Astrocyte (in vitro differentiated cells and primary cell): ENCODE measurements around the gene COX20. TPM values are rescaled to one million over a fixed set of nuclear protein-coding genes. Genes with fewer than 3 reads are reported as not detected.

Experiments used
- DNase-seq: peaks from one replicate; pipeline ENCODE4 v3.0.0-alpha.2; 2010; ENCODE audit warnings: low read depth
- FAIRE-seq: peaks from 2 replicates; lab custom pipeline; 2011; peaks lifted over from hg19 to GRCh38; lab: Jason Lieb, UNC
- H2AFZ ChIP-seq: 2 replicates; pipeline ENCODE4 v1.6.0; 2012; ENCODE audit warnings: low read depth, low read length, inconsistent platforms
- H3K27ac ChIP-seq: 2 replicates; pipeline ENCODE4 v1.5.1; 2011; ENCODE audit warnings: low read depth, low read length, inconsistent platforms
- H3K27me3 ChIP-seq: 2 replicates; pipeline ENCODE4 v1.6.0; 2011; ENCODE audit warnings: low read length, inconsistent platforms; ENCODE audit not compliant: insufficient read depth
- H3K36me3 ChIP-seq: 2 replicates; pipeline ENCODE4 v1.5.1; 2011; ENCODE audit warnings: low read length, inconsistent platforms; ENCODE audit not compliant: insufficient read depth
- H3K4me1 ChIP-seq: 2 replicates; pipeline ENCODE4 v1.5.1; 2011; ENCODE audit warnings: low read length, inconsistent platforms; ENCODE audit not compliant: insufficient read depth
- H3K4me2 ChIP-seq: 2 replicates; pipeline ENCODE4 v1.6.0; 2012; ENCODE audit warnings: low read length, inconsistent platforms
- H3K4me3 ChIP-seq: 2 replicates; pipeline ENCODE4 v1.5.1; 2011; ENCODE audit warnings: low read depth, mild to moderate bottlenecking, low read length, inconsistent platforms; ENCODE audit not compliant: insufficient read depth
- H3K79me2 ChIP-seq: 2 replicates; pipeline ENCODE4 v1.6.0; 2012; ENCODE audit warnings: mild to moderate bottlenecking, low read length, inconsistent platforms; ENCODE audit not compliant: insufficient read depth
- H3K9ac ChIP-seq: 2 replicates; pipeline ENCODE4 v1.6.0; 2012; ENCODE audit warnings: mild to moderate bottlenecking, low read length, inconsistent platforms
- H3K9me3 ChIP-seq: 2 replicates; pipeline ENCODE4 v1.5.1; 2012; ENCODE audit warnings: low read depth, mild to moderate bottlenecking, low read length, inconsistent platforms; ENCODE audit not compliant: insufficient read depth
- H4K20me1 ChIP-seq: 2 replicates; pipeline ENCODE4 v1.6.0; 2012; ENCODE audit warnings: low read length, inconsistent platforms; ENCODE audit not compliant: insufficient read depth
- H3K27ac Mint-ChIP-seq: one replicate; pipeline ENCODE4 v1.8.0; 2021; ENCODE audit warnings: mild to moderate bottlenecking, mixed read lengths; ENCODE audit not compliant: unreplicated experiment
- H3K27me3 Mint-ChIP-seq: one replicate; pipeline ENCODE4 v1.8.0; 2021; ENCODE audit warnings: low read depth, mixed read lengths; ENCODE audit not compliant: unreplicated experiment
- H3K36me3 Mint-ChIP-seq: one replicate; pipeline ENCODE4 v1.8.0; 2021; ENCODE audit warnings: low read depth, mixed read lengths; ENCODE audit not compliant: unreplicated experiment
- H3K4me1 Mint-ChIP-seq: one replicate; pipeline ENCODE4 v1.8.0; 2021; ENCODE audit warnings: low read depth, mixed read lengths; ENCODE audit not compliant: unreplicated experiment
- H3K4me3 Mint-ChIP-seq: one replicate; pipeline ENCODE4 v1.8.0; 2021; ENCODE audit warnings: mild to moderate bottlenecking, moderate library complexity, mixed read lengths; ENCODE audit not compliant: unreplicated experiment
- H3K9me3 Mint-ChIP-seq: one replicate; pipeline ENCODE4 v1.8.0; 2021; ENCODE audit warnings: mild to moderate bottlenecking, mixed read lengths; ENCODE audit not compliant: unreplicated experiment
- EZH2 ChIP-seq: IDR thresholded peaks from 2 replicates; pipeline ENCODE4 v1.6.1; 2012; ENCODE audit warnings: mild to moderate bottlenecking, low read length, inconsistent platforms; ENCODE audit not compliant: insufficient read depth
- total RNA-seq: library from RNA; stranded (reverse); gene quantifications from 2 replicates; pipeline ENCODE4 v1.2.1, GENCODE V29; 2021
- TF ChIP-seq, protein P1 (sequence below): IDR thresholded peaks from 2 replicates; pipeline ENCODE4 v1.5.1; 2011; ENCODE audit warnings: low read depth, mild to moderate bottlenecking, inconsistent platforms, low read length, moderate library complexity; ENCODE audit not compliant: insufficient read depth

The COX20 gene
- total RNA-seq, 1 donor from 2014 or later, result 51.0 TPM

GRCh38 chr1:244844155-244845121, 9.0 kb downstream of the COX20 start:
- Mint-ChIP-seq H3K4me3 (no peak overlapping the region), H3K36me3 (peaks cover 15% of the 10 kb centered on the region), H3K27me3 (no peaks in the 10 kb centered on the region), H3K4me1 (peaks cover 9% of the 10 kb centered on the region), H3K27ac (no peak overlapping the region), H3K9me3 (no peaks in the 10 kb centered on the region)
- H3K27me3 ChIP-seq, result no peaks in the 10 kb centered on the region
- peaks cover 26% of the 10 kb centered on the region for H4K20me1 ChIP-seq
- H3K4me1 ChIP-seq, result no peaks in the 10 kb centered on the region
- H3K36me3 ChIP-seq, result peaks cover 67% of the 10 kb centered on the region
- no peak overlapping the region for H3K9ac ChIP-seq
- DNase-seq (no peak), FAIRE-seq (no peak)
- no peaks in the 10 kb centered on the region for H3K9me3 ChIP-seq
- H3K4me2 ChIP-seq, result no peak overlapping the region
- H3K4me3 ChIP-seq, result no peak overlapping the region
- no peak overlapping the region for H2AFZ ChIP-seq
- peaks cover 63% of the 10 kb centered on the region for H3K79me2 ChIP-seq
- no peak overlapping the region for H3K27ac ChIP-seq
- no peak for TF ChIP-seq EZH2
- TF ChIP-seq, protein P1, sequence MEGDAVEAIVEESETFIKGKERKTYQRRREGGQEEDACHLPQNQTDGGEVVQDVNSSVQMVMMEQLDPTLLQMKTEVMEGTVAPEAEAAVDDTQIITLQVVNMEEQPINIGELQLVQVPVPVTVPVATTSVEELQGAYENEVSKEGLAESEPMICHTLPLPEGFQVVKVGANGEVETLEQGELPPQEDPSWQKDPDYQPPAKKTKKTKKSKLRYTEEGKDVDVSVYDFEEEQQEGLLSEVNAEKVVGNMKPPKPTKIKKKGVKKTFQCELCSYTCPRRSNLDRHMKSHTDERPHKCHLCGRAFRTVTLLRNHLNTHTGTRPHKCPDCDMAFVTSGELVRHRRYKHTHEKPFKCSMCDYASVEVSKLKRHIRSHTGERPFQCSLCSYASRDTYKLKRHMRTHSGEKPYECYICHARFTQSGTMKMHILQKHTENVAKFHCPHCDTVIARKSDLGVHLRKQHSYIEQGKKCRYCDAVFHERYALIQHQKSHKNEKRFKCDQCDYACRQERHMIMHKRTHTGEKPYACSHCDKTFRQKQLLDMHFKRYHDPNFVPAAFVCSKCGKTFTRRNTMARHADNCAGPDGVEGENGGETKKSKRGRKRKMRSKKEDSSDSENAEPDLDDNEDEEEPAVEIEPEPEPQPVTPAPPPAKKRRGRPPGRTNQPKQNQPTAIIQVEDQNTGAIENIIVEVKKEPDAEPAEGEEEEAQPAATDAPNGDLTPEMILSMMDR, result no peak

DNA sequence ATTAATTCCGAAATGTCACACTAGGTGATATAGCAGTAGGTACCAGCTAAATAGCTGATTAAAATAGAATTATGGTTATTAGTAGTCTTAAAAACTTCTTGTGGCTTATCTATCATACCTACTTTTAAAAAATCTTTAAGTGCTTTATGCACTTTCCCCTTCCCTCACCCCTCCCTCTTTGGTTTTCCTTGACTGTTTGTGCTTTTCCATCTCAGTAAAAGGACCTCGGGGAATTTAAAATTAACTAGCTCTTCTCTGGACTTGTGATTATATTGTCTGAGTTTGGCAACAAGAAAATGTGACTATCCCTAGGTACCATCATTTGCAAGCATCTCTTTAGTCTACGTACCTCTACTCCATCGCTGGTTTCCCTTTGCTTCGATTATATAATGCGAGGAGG, 11.2 kb downstream of the COX20 start:
- Histone ChIP-seq H3K36me3 (peaks cover 68% of the 10 kb centered on the region), H3K27ac (no peak overlapping the region), H3K9ac (no peak overlapping the region), H3K27me3 (no peaks in the 10 kb centered on the region), H3K4me1 (no peaks in the 10 kb centered on the region), H3K9me3 (no peaks in the 10 kb centered on the region), H2AFZ (no peak overlapping the region), H3K4me3 (no peak overlapping the region), H3K79me2 (peaks cover 60% of the 10 kb centered on the region), H3K4me2 (no peak overlapping the region), H4K20me1 (peaks cover 23% of the 10 kb centered on the region)
- Mint-ChIP-seq H3K27me3 (no peaks in the 10 kb centered on the region), H3K36me3 (peaks cover 7% of the 10 kb centered on the region), H3K4me1 (peaks cover 2% of the 10 kb centered on the region), H3K9me3 (no peaks in the 10 kb centered on the region), H3K27ac (no peak overlapping the region), H3K4me3 (no peak overlapping the region)
- TF ChIP-seq EZH2, result no peak
- TF ChIP-seq, protein P1, result no peak
- FAIRE-seq, result no peak
- DNase-seq, result no peak
